Measurements from ENCODE around the gene NVL.

The NVL gene

DNA sequence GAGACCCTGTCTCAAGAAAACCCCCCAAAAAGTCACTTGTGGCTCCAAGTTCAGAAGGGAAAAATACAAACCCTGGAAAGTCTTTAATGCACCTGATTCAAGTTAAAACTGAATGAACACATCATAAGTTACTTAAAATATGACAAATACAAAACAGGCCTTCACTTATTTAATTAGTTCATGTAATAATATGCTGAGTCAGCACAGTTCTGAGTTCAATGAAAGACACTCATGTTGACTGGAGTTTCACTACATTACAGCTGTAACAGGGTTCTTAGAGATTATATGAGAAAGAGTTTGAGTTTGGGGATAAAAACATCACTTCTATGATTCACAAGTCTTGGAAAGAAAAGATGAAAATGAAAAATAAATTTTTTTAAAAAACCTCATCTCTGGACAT lies 96.0 kb downstream of the NVL start:
- TF ChIP-seq BACH2 (CRISPR knock-in tag; IDR thresholded peaks at IDR 0.05; ENCODE audit: borderline replicate concordance) (no peak), ZNF8 (CRISPR knock-in tag; IDR thresholded peaks at IDR 0.05) (no peak), ZC3H10 (CRISPR knock-in tag; IDR thresholded peaks at IDR 0.05) (no peak), ARNTL (CRISPR knock-in tag; IDR thresholded peaks at IDR 0.05; ENCODE audit: borderline replicate concordance, low read depth) (no peak), SNAI2 (CRISPR knock-in tag; IDR thresholded peaks at IDR 0.05) (no peak), ZNF565 (CRISPR knock-in tag; conservative IDR thresholded peaks at IDR 0.05; ENCODE audit: low read depth) (no peak), TSHZ2 (CRISPR knock-in tag; IDR thresholded peaks at IDR 0.05) (no peak), TOX (CRISPR knock-in tag; IDR thresholded peaks at IDR 0.05; ENCODE audit: borderline replicate concordance) (no peak), ISL1 (CRISPR knock-in tag; IDR thresholded peaks at IDR 0.05) (no peak), TCF4 (CRISPR knock-in tag; IDR thresholded peaks at IDR 0.05; ENCODE audit: borderline replicate concordance) (no peak), CSDC2 (CRISPR knock-in tag; IDR thresholded peaks at IDR 0.05) (no peak), OSR1 (CRISPR knock-in tag; IDR thresholded peaks at IDR 0.05) (no peak)
- TF ChIP-seq, protein P1, sequence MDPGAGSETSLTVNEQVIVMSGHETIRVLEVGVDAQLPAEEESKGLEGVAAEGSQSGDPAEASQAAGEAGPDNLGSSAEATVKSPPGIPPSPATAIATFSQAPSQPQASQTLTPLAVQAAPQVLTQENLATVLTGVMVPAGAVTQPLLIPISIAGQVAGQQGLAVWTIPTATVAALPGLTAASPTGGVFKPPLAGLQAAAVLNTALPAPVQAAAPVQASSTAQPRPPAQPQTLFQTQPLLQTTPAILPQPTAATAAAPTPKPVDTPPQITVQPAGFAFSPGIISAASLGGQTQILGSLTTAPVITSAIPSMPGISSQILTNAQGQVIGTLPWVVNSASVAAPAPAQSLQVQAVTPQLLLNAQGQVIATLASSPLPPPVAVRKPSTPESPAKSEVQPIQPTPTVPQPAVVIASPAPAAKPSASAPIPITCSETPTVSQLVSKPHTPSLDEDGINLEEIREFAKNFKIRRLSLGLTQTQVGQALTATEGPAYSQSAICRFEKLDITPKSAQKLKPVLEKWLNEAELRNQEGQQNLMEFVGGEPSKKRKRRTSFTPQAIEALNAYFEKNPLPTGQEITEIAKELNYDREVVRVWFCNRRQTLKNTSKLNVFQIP (CRISPR knock-in tag; IDR thresholded peaks at IDR 0.05; ENCODE audit: borderline replicate concordance, low read depth) = no peak
- TF ChIP-seq, protein P2, sequence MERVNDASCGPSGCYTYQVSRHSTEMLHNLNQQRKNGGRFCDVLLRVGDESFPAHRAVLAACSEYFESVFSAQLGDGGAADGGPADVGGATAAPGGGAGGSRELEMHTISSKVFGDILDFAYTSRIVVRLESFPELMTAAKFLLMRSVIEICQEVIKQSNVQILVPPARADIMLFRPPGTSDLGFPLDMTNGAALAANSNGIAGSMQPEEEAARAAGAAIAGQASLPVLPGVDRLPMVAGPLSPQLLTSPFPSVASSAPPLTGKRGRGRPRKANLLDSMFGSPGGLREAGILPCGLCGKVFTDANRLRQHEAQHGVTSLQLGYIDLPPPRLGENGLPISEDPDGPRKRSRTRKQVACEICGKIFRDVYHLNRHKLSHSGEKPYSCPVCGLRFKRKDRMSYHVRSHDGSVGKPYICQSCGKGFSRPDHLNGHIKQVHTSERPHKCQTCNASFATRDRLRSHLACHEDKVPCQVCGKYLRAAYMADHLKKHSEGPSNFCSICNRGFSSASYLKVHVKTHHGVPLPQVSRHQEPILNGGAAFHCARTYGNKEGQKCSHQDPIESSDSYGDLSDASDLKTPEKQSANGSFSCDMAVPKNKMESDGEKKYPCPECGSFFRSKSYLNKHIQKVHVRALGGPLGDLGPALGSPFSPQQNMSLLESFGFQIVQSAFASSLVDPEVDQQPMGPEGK (CRISPR knock-in tag; IDR thresholded peaks at IDR 0.05; ENCODE audit: borderline replicate concordance) = no peak
- TF ChIP-seq, protein P3, sequence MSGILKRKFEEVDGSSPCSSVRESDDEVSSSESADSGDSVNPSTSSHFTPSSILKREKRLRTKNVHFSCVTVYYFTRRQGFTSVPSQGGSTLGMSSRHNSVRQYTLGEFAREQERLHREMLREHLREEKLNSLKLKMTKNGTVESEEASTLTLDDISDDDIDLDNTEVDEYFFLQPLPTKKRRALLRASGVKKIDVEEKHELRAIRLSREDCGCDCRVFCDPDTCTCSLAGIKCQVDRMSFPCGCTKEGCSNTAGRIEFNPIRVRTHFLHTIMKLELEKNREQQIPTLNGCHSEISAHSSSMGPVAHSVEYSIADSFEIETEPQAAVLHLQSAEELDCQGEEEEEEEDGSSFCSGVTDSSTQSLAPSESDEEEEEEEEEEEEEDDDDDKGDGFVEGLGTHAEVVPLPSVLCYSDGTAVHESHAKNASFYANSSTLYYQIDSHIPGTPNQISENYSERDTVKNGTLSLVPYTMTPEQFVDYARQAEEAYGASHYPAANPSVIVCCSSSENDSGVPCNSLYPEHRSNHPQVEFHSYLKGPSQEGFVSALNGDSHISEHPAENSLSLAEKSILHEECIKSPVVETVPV (CRISPR knock-in tag; IDR thresholded peaks at IDR 0.05) = no peak
- no peak for ATAC-seq

DNA sequence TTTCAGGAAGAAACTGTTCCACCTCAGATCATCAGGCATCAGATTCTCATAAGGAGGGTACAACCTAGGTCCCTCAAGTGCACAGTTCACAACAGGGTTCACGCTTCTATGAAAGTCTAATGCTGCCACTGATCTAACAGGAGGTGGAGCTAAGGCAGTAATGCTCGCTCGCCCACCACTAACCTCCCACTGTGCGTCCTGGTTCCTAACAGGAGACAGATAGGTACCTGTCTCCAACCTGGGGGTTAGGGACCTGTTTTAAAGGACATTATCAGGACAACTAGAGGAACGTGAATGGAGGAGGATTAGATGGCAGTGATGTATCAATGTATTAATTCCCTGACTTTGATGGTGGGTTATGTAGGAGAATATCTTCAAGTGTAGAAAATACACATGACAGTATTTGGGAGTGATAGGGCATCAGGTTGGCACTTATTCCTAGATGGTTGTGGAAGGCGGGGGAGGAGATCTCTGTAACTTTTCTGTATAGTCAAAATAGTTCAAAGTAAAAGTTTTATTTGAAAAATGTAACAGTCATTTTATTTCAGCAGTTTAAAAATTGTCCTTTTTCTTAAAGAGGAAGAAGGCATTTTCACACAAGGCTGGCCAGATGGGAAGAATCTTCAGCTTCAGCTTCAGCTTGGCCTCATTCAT lies 103.0 kb downstream of the NVL start:
- ATAC-seq = no peak
- TF ChIP-seq PPARA (CRISPR knock-in tag; IDR thresholded peaks at IDR 0.05; ENCODE audit: borderline replicate concordance) (no peak), ESRRG (CRISPR knock-in tag; IDR thresholded peaks at IDR 0.05) (no peak), TCF4 (CRISPR knock-in tag; IDR thresholded peaks at IDR 0.05; ENCODE audit: borderline replicate concordance) (no peak), ISL1 (CRISPR knock-in tag; IDR thresholded peaks at IDR 0.05) (no peak), CREB5 (CRISPR knock-in tag; IDR thresholded peaks at IDR 0.05; ENCODE audit: low read depth) (no peak), CSDC2 (CRISPR knock-in tag; IDR thresholded peaks at IDR 0.05) (no peak), ZC3H10 (CRISPR knock-in tag; IDR thresholded peaks at IDR 0.05) (no peak)
- TF ChIP-seq, protein P2 (CRISPR knock-in tag; IDR thresholded peaks at IDR 0.05; ENCODE audit: borderline replicate concordance) = no peak
- TF ChIP-seq, protein P3 (CRISPR knock-in tag; IDR thresholded peaks at IDR 0.05) = no peak
- TF ChIP-seq, protein P1 (CRISPR knock-in tag; IDR thresholded peaks at IDR 0.05; ENCODE audit: borderline replicate concordance, low read depth) = no peak
